GM18867 (cell line): ENCODE data around the gene GTF2IRD2.
"Not testable (repeated sequence)": the region's sequence is repeated elsewhere in the genome, so short reads cannot be mapped to it uniquely, and the experiment has no call there.

Experiments
- ATAC-seq: cut with Tn5 transposase; IDR thresholded peaks from one replicate; pipeline ENCODE4 v1.9.1; 2021; ENCODE audit warnings: mild to moderate bottlenecking, moderate library complexity; ENCODE audit not compliant: unreplicated experiment

Gene GTF2IRD2

GRCh38 chr7:74788369-74789150 lies 62.8 kb downstream of the GTF2IRD2 start:
- peak; percentile 89 for ATAC-seq

DNA sequence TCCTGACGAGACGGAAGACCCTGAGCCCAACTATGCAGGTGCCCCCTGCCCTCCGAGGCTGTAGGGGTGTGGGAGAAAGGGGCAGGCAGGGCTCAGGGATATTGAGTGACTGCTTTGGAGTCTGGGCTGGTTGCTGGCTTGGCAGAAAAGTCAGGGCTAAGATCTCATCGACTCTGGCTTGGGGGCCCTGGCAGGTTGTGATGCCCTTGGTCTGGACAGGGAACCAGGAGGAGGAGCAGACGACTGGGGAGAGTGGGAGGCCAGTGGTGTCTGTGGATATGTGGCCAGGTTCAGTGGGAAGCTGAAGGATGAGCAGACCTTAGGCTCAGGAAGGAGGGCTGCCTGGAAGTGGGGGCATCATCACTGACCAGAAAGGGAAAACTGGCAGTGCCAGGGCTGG lies 67.8 kb downstream of the GTF2IRD2 start:
- ATAC-seq = not testable (repeated sequence)

DNA sequence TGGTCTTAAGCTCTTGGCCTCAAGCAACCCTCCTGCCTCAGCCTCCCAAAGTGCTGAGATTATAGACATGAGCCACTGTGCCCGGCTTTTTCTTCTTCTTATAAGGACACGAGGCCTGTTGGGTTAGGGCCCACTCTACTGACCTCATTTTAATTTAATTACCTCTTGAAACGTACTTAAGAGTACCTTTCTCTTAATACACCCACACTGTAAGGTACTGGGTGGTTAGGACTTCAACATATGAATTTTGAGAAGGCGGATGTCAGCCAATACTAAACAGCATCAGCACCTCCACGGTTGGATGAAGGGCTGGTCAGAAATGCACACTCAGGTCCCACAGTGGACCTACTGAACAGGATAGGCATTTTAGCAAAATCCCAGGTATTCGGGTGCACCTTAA lies 69.7 kb downstream of the GTF2IRD2 start:
- not testable (repeated sequence) for ATAC-seq

DNA sequence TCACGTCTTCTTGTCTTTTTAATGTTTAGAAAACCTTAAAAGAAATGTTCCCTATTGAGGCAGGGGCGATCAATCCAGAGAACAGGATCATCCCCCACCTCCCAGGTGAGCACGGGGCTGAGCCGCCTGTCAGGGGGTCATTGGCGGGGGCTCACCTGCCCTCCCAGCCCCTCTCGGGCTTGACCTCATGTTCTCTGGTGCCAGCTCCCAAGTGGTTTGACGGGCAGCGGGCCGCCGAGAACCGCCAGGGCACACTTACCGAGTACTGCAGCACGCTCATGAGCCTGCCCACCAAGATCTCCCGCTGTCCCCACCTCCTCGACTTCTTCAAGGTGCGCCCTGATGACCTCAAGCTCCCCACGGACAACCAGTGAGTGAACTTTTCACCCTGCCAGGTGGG lies 72.4 kb downstream of the GTF2IRD2 start:
- not testable (repeated sequence) for ATAC-seq

DNA sequence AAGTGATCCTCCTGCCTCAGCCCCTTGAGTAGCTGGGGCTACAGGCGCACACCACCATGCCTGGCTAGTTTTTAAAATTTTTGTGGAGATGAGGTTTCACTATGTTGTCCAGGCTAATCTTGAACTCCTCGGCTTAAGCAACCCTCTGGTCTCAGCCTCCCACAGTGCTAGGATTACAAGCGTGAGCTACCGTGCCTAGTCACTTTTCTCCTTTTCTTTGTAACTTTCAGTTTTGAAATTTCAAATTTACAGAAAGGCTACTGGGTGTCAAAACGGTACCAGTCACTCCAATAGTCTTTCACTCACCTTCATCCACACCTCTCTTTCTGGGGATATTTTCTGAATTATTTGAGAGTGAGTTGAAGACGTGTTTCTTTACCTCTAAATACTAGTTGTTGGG lies 76.3 kb downstream of the GTF2IRD2 start:
- ATAC-seq = not testable (repeated sequence)

- peak; percentile 83 for ATAC-seq
Measured at GRCh38 chr7:74773760-74774750, 77.3 kb downstream of the GTF2IRD2 start, which contains the start of gene NCF1. TSS of gene NCF1 (plus strand) at chr7:74774011. CDS start at chr7:74774032, 21 bp downstream.

GRCh38 chr7:74772093-74772492 lies 79.3 kb downstream of the GTF2IRD2 start:
- not testable (repeated sequence) for ATAC-seq

GRCh38 chr7:74770062-74770461 lies 81.3 kb downstream of the GTF2IRD2 start:
- not testable (repeated sequence) for ATAC-seq

- not testable (repeated sequence) for ATAC-seq
Measured at GRCh38 chr7:74766991-74767390, 84.4 kb downstream of the GTF2IRD2 start.

DNA sequence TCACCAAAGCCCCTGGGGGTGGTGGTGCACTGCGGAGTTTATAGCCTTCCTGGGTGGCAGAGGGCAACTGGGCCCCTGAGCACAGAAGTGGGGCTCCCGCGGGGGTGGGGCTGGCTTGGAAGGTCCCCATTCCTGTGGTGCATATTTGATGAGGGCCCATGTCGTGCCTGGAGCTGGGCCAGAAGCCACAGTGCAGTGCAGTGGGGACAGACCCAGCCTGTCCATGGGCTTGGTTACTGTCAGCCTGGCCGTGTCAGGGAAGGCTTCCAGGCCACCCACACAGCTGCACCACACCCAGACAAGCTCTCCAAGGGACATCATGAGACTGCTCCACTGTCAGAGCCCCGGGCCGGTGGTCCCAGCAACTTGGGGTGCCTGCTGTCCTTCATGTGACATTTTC lies 84.9 kb downstream of the GTF2IRD2 start:
- peak; percentile 27 for ATAC-seq

DNA sequence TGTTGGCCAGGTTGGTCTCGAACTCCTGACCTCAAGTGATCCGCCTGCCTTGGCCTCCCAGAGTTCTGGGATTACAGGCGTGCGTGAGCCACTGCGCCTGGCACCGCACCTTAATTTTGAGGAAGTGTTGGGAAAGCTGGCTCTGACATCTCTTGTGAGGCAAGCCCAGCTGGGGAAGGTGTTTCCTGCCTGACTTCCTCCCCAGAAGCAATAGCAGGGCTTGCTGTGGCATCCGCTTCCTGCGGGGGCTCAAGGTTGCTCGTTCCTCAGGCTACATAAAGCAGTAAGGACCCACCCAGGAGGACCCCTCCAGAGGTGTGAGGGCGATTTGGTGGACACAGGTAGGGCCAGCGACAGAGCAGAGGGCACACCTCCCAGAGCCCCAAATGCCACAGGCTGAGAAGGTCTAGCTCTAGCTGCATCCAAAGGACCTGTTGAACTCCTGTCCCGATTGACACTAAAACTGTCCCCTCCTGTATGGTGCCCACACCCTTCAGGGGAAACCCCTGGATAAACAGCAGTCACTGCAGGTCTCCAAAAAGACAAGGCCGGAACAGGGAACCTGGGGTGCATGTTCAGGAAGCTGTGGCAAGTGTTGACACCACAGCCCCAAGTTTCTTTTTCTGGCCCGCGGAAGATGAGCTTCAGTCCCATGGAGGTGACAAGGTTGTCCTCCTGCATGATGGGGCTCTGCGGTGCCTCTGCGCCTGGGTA lies 86.0 kb downstream of the GTF2IRD2 start:
- not testable (repeated sequence) for ATAC-seq

DNA sequence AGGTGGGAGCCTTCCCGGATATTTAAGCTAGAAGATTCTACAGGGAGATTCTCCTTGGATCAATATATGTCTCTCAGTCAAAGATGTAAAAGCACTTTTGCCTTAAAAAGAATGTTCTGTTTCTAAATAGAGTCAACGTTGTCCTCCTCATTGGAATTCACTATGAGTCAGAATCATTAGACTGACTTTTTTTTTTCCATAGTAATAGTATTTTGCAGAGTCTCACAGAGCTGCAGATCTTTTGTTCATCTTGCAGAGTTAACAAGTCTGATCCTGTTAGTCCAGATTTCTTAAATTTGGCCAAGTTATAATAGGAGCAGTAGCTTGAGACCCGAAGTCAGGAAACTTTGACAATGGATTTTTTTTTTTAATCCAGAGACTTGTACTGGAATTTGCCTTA lies 92.4 kb downstream of the GTF2IRD2 start:
- ATAC-seq = not testable (repeated sequence)

- ATAC-seq = not testable (repeated sequence)
Measured at GRCh38 chr7:74758268-74758667, 93.1 kb downstream of the GTF2IRD2 start.

DNA sequence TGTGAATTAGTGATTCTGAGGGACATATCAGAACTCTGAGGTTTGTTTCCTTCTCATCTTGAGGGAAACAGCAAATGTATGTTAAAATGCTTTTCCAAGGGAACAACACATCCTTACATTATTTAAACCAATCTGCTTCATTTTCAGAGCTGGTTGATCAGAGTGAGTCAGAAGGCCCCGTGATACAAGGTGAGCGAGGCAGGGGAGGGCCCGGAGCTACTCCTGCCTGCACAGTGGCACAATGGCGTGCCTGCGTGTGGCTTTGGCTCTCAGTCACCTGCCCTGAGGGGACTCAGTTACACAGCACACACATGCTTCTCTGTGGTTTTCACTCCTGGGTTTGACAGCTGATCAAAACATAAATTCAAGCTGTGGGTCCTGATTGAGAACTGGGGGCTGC lies 94.7 kb downstream of the GTF2IRD2 start:
- not testable (repeated sequence) for ATAC-seq

- ATAC-seq = not testable (repeated sequence)
Measured at GRCh38 chr7:74753921-74754482, 97.4 kb downstream of the GTF2IRD2 start.
